ENCODE data around the gene TPD52L3.

- TF ChIP-seq CTCF (IDR thresholded peaks at IDR 0.05): no peak
- no peak for TF ChIP-seq POLR2AphosphoS5 (IDR thresholded peaks at IDR 0.05; ENCODE audit: insufficient read depth in 1 of 2, low read depth in 1 of 2)
- TF ChIP-seq POLR2A (IDR thresholded peaks at IDR 0.05): no peak
Measured at GRCh38 chr9:6301858-6302257, 26.3 kb upstream of the TPD52L3 start.
